Neutrophil (primary cell): ENCODE results near the gene NBEAL1.

Experiments
- H3K27ac ChIP-seq: fragments of 200-600 bp; sonication (generic); 2 replicates; pipeline ENCODE4 v1.5.1; 2016; ENCODE audit warnings: mild to moderate bottlenecking, moderate library complexity
- H3K27me3 ChIP-seq: fragments of 200-600 bp; sonication (generic); 2 replicates; pipeline ENCODE4 v1.6.0; 2016; ENCODE audit warnings: mild to moderate bottlenecking
- H3K36me3 ChIP-seq: fragments of 200-600 bp; sonication (generic); 2 replicates; pipeline ENCODE4 v1.5.1; 2017
- H3K4me1 ChIP-seq, 2 experiments: fragments of 200-600 bp in 1 of 2; sonication (generic) in 1 of 2; 1 replicate in 1 of 2; 2 replicates in 1 of 2; pipeline versions ENCODE4 v1.5.1 to v1.6.1; 2013 to 2016; ENCODE audit warnings: low read depth in 1 of 2, low read length in 1 of 2, mild to moderate bottlenecking in 1 of 2, moderate library complexity in 1 of 2; ENCODE audit not compliant: control insufficient read depth in 1 of 2, insufficient read depth in 1 of 2
- H3K4me3 ChIP-seq, 2 experiments: fragments of 200-600 bp in 1 of 2; sonication (generic) in 1 of 2; 1 replicate in 1 of 2; 2 replicates in 1 of 2; pipeline ENCODE4 v1.5.1; 2013 to 2016; ENCODE audit warnings: low read depth in 1 of 2, low read length in 1 of 2, mild to moderate bottlenecking in 1 of 2, moderate library complexity in 1 of 2
- H3K9me3 ChIP-seq: fragments of 200-600 bp; sonication (generic); 2 replicates; pipeline ENCODE4 v1.5.1; 2016
- TF ChIP-seq, protein P1 (sequence below): fragments of 200-600 bp; sonication (generic); IDR thresholded peaks from 2 replicates; pipeline ENCODE4 v1.5.1; 2016; ENCODE audit warnings: antibody characterized with exemption

The NBEAL1 gene

DNA sequence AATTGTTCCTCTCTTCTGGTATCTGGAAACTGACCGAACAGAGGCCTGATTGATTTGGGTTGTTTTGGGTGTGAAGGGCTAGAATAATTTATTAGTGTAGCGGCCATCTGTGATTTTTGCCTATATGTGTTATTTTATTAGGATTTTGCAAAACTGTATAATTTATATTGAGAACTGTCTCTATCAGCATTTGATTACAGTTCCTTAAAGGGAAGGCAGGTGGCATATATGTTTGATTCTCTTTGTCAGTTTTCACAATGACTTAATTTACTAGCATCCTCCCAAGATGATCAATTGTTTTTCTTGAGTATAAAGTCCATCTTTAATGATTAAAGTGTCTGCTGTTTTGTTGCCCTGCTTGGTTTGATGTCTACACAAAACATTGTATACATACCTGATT is 4.5 kb downstream of the NBEAL1 start:
- Histone ChIP-seq H3K27me3 (no peaks in the 10 kb centered on the region), H3K36me3 (no peaks in the 10 kb centered on the region), H3K9me3 (no peaks in the 10 kb centered on the region), H3K27ac (no peak overlapping the region), H3K4me1 (peaks cover 5 to 12% of the 10 kb centered on the region in 2 experiments), H3K4me3 (no peak overlapping the region)
- TF ChIP-seq, protein P1, sequence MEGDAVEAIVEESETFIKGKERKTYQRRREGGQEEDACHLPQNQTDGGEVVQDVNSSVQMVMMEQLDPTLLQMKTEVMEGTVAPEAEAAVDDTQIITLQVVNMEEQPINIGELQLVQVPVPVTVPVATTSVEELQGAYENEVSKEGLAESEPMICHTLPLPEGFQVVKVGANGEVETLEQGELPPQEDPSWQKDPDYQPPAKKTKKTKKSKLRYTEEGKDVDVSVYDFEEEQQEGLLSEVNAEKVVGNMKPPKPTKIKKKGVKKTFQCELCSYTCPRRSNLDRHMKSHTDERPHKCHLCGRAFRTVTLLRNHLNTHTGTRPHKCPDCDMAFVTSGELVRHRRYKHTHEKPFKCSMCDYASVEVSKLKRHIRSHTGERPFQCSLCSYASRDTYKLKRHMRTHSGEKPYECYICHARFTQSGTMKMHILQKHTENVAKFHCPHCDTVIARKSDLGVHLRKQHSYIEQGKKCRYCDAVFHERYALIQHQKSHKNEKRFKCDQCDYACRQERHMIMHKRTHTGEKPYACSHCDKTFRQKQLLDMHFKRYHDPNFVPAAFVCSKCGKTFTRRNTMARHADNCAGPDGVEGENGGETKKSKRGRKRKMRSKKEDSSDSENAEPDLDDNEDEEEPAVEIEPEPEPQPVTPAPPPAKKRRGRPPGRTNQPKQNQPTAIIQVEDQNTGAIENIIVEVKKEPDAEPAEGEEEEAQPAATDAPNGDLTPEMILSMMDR = no peak

DNA sequence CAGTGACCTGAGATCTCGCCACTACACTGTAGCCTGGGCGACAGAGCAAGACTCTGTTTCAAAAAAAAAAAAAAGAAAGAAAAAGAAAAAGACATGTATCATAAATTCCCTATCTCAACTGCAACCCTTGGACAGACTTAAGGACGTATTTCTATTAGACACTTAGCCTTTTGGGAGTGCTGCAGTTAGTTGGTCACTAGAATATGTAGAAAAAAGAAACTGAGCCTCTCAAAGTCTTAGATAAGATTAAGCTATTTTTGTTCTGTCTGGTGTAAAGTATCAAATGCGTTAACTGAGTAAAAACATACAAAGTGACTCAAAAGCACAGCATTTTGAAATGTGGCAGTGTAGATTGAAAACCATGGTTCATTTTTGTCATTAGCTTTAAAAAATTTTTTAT is 7.3 kb downstream of the NBEAL1 start:
- TF ChIP-seq, protein P1 = no peak
- Histone ChIP-seq H3K27me3 (no peaks in the 10 kb centered on the region), H3K4me1 (no peaks in the 10 kb centered on the region), H3K4me3 (no peak overlapping the region), H3K36me3 (no peaks in the 10 kb centered on the region), H3K9me3 (no peaks in the 10 kb centered on the region), H3K27ac (no peak overlapping the region)

DNA sequence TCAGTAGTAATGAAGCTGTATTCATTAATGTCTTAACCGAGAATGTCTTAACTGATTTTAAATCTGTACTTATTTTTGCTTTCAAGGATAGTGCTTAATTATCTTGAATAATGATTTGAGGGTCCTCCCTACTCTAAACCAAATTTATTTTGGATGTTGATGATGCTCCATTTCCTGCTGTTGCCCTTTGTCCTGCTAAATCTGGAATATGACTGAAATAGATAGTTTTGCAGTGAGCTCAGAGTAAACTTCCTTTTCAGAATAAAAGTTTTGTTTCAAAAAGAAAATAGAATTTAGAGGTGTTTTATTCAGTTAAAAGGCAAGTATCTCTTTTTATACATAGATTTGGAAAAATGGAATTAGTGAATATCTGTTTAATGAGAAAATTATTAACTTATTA is 8.1 kb downstream of the NBEAL1 start:
- Histone ChIP-seq H3K4me1 (no peaks in the 10 kb centered on the region), H3K27ac (no peak overlapping the region), H3K4me3 (no peak overlapping the region), H3K9me3 (no peaks in the 10 kb centered on the region), H3K36me3 (no peaks in the 10 kb centered on the region), H3K27me3 (no peaks in the 10 kb centered on the region)
- TF ChIP-seq, protein P1 = no peak

DNA sequence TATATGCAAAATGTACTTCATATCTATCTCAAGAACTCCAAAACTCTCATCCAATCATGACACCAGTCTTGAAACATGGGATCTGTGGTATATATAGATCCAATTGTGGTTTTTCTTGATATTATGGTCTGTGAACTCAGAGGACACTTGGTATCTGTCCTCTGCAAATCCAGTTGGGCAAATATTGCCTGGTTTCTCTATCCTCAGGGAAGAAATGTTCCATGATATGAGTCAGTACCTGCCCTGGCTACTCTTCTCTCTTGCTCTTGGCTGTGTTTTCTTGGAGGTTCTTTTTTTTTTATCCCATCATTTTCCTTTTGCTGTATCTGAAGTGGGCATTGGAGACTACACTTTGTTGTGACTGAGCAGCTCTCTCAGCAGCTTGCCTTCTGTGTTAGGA is 10.9 kb downstream of the NBEAL1 start:
- H3K4me1 ChIP-seq = no peaks in the 10 kb centered on the region
- TF ChIP-seq, protein P1 = no peak
- H3K4me3 ChIP-seq = no peak overlapping the region
- H3K27ac ChIP-seq = no peak overlapping the region
- H3K27me3 ChIP-seq = no peaks in the 10 kb centered on the region
- no peaks in the 10 kb centered on the region for H3K36me3 ChIP-seq
- H3K9me3 ChIP-seq = no peaks in the 10 kb centered on the region

GRCh38 chr2:203030545-203030944 is 15.9 kb downstream of the NBEAL1 start:
- TF ChIP-seq, protein P1 = no peak
- Histone ChIP-seq H3K27ac (no peak overlapping the region), H3K27me3 (no peaks in the 10 kb centered on the region), H3K4me3 (no peak overlapping the region), H3K4me1 (no peaks in the 10 kb centered on the region), H3K36me3 (no peaks in the 10 kb centered on the region), H3K9me3 (no peaks in the 10 kb centered on the region)

- Histone ChIP-seq H3K9me3 (no peaks in the 10 kb centered on the region), H3K27me3 (no peaks in the 10 kb centered on the region), H3K4me1 (no peaks in the 10 kb centered on the region), H3K36me3 (no peaks in the 10 kb centered on the region), H3K4me3 (no peak overlapping the region), H3K27ac (no peak overlapping the region)
- TF ChIP-seq, protein P1 = no peak
Measured at GRCh38 chr2:203030991-203031390, 16.3 kb downstream of the NBEAL1 start.
